WTC11 (cell line): Measurements from ENCODE around the gene NAGA. TPM values are rescaled to one million over a fixed set of nuclear protein-coding genes. Genes with fewer than 3 reads are reported as not detected.

ENCODE experiments used
- ATAC-seq: fragments of 200-7000 bp; cut with Tn5 transposase; 2 replicates; pipeline ENCODE4 v1.10.0; 2021; ENCODE audit warnings: mild to moderate bottlenecking, moderate library complexity
- CTCF ChIA-PET: fragments of 300-600 bp; sonication (Branson Sonifier 250); formaldehyde crosslinking; loops from one replicate; lab custom pipeline; 2021; ENCODE audit warnings: antibody characterized with exemption; lab: Charles Lee
- POLR2A ChIA-PET: fragments of 350-600 bp; sonication (Branson Sonifier 250); formaldehyde crosslinking; loops from one replicate; lab custom pipeline; 2021; ENCODE audit warnings: antibody characterized with exemption; lab: Charles Lee
- DNase-seq: peaks from one replicate; pipeline ENCODE4 v3.0.0; 2021; ENCODE audit warnings: low spot score
- H3K27ac Mint-ChIP-seq: 2 replicates; pipeline ENCODE4 v1.8.0; 2021; ENCODE audit warnings: mixed read lengths
- H3K27me3 Mint-ChIP-seq: 2 replicates; pipeline ENCODE4 v1.8.0; 2021; ENCODE audit warnings: low read depth, mild to moderate bottlenecking, moderate library complexity, mixed read lengths
- H3K36me3 Mint-ChIP-seq: 2 replicates; pipeline ENCODE4 v1.8.0; 2021; ENCODE audit warnings: mixed read lengths
- H3K4me1 Mint-ChIP-seq: 2 replicates; pipeline ENCODE4 v1.8.0; 2022; ENCODE audit warnings: mixed read lengths
- H3K4me3 Mint-ChIP-seq: 2 replicates; pipeline ENCODE4 v1.8.0; 2021; ENCODE audit warnings: mild to moderate bottlenecking, moderate library complexity, mixed read lengths
- H3K9me3 Mint-ChIP-seq: 2 replicates; pipeline ENCODE4 v1.8.0; 2021; ENCODE audit warnings: mixed read lengths
- AFF4 ChIP-seq: sonication (generic); formaldehyde crosslinking; IDR thresholded peaks from 2 replicates; pipeline ENCODE4 v1.8.1; 2023; ENCODE audit warnings: mild to moderate bottlenecking, missing genetic modification reagents, borderline replicate concordance
- CDX4 ChIP-seq: fragments of 250-450 bp; sonication (Bioruptor Pico); IDR thresholded peaks from 2 replicates; pipeline ENCODE4 v1.9.0; 2021; ENCODE audit warnings: moderate library complexity, mild to moderate bottlenecking, inconsistent platforms, borderline replicate concordance
- E2F1 ChIP-seq: sonication (generic); formaldehyde crosslinking; IDR thresholded peaks from 2 replicates; pipeline ENCODE4 v1.8.0; 2022; ENCODE audit warnings: mild to moderate bottlenecking, missing genetic modification reagents
- ESRRA ChIP-seq: sonication (generic); formaldehyde crosslinking; IDR thresholded peaks from 2 replicates; pipeline ENCODE4 v1.8.1; 2022; ENCODE audit warnings: mild to moderate bottlenecking, missing genetic modification reagents, borderline replicate concordance
- FOXJ3 ChIP-seq: sonication (generic); formaldehyde crosslinking; IDR thresholded peaks from 2 replicates; pipeline ENCODE4 v1.9.0; 2021; ENCODE audit warnings: missing genetic modification reagents, mild to moderate bottlenecking, borderline replicate concordance
- IRF2 ChIP-seq: sonication (generic); formaldehyde crosslinking; IDR thresholded peaks from 2 replicates; pipeline ENCODE4 v1.8.0; 2022; ENCODE audit warnings: low read depth, missing genetic modification reagents, borderline replicate concordance
- MYBL2 ChIP-seq: sonication (generic); formaldehyde crosslinking; IDR thresholded peaks from 2 replicates; pipeline ENCODE4 v1.8.1; 2023; ENCODE audit warnings: mild to moderate bottlenecking, moderate library complexity, missing genetic modification reagents
- NR1H2 ChIP-seq: sonication (generic); formaldehyde crosslinking; IDR thresholded peaks from 2 replicates; pipeline ENCODE4 v1.9.0; 2021; ENCODE audit warnings: mild to moderate bottlenecking, moderate library complexity, missing genetic modification reagents
- PREB ChIP-seq: sonication (generic); formaldehyde crosslinking; IDR thresholded peaks from 2 replicates; pipeline ENCODE4 v1.8.1; 2022; ENCODE audit warnings: mild to moderate bottlenecking, missing genetic modification reagents, moderate library complexity, borderline replicate concordance
- STAT6 ChIP-seq: sonication (generic); formaldehyde crosslinking; conservative IDR thresholded peaks from 2 replicates; pipeline ENCODE4 v1.8.1; 2023; ENCODE audit warnings: mild to moderate bottlenecking, low read depth, missing genetic modification reagents, moderate library complexity
- USF1 ChIP-seq: sonication (generic); formaldehyde crosslinking; IDR thresholded peaks from 2 replicates; pipeline ENCODE4 v1.8.0; 2022; ENCODE audit warnings: mild to moderate bottlenecking, missing genetic modification reagents
- ZBTB43 ChIP-seq: sonication (generic); formaldehyde crosslinking; IDR thresholded peaks from 2 replicates; pipeline ENCODE4 v1.8.1; 2023; ENCODE audit warnings: mild to moderate bottlenecking, missing genetic modification reagents
- ZMAT4 ChIP-seq: fragments of 250-450 bp; sonication (Bioruptor Pico); IDR thresholded peaks from 2 replicates; pipeline ENCODE4 v1.9.0; 2021; ENCODE audit warnings: mild to moderate bottlenecking
- ZNF138 ChIP-seq: sonication (generic); formaldehyde crosslinking; conservative IDR thresholded peaks from 2 replicates; pipeline ENCODE4 v1.8.1; 2022; ENCODE audit warnings: mild to moderate bottlenecking, moderate library complexity, missing genetic modification reagents
- ZNF423 ChIP-seq: fragments of 250-450 bp; sonication (Bioruptor Pico); IDR thresholded peaks from 2 replicates; pipeline ENCODE4 v2.1.2; 2022; ENCODE audit warnings: mild to moderate bottlenecking, moderate library complexity
- total RNA-seq: library from RNA; stranded (reverse); gene quantifications from 3 replicates; pipeline ENCODE4 v1.2.3, GENCODE V29; 2021

The NAGA gene
- total RNA-seq, 1 experiment from 2014 or later = 19.4 TPM

GRCh38 chr22:42022162-42022847 is 48.3 kb downstream of the NAGA start:
- no peaks in the 10 kb centered on the region for H3K9me3 Mint-ChIP-seq
- ChIA-PET CTCF (no interaction called here), POLR2A (no interaction called here)
- DNase-seq (no peak), ATAC-seq (no peak)
- H3K27me3 Mint-ChIP-seq = peaks cover 24% of the 10 kb centered on the region
- H3K4me3 Mint-ChIP-seq = no peak overlapping the region
- H3K36me3 Mint-ChIP-seq = no peaks in the 10 kb centered on the region
- TF ChIP-seq IRF2 (no peak), PREB (no peak), AFF4 (no peak), ZBTB43 (CRISPR knock-in tag) (no peak), CDX4 (CRISPR knock-in tag) (no peak), USF1 (CRISPR knock-in tag) (no peak), MYBL2 (CRISPR knock-in tag) (no peak), FOXJ3 (CRISPR knock-in tag) (no peak), ZMAT4 (no peak), ZNF138 (CRISPR knock-in tag) (no peak), STAT6 (CRISPR knock-in tag) (no peak), E2F1 (CRISPR knock-in tag) (no peak), NR1H2 (CRISPR knock-in tag) (no peak), ESRRA (CRISPR knock-in tag) (no peak), ZNF423 (CRISPR knock-in tag) (no peak)
- H3K27ac Mint-ChIP-seq = no peak overlapping the region
- H3K4me1 Mint-ChIP-seq = peaks cover 3% of the 10 kb centered on the region; the same call in 1 of the 2 replicates
